GM23338 (cell line): ENCODE data around the gene FAN1. TPM values are rescaled to one million over a fixed set of nuclear protein-coding genes. Genes with fewer than 3 reads are reported as not detected.

ENCODE experiments used
- ATAC-seq: fragments of 200-7000 bp; cut with Tn5 transposase; 3 replicates; pipeline ENCODE4 v1.9.1; 2020
- DNase-seq: peaks from one replicate; pipeline ENCODE4 v3.0.0-alpha.2; 2015; ENCODE audit warnings: low spot score
- H2AFZ ChIP-seq: fragments of 200-600 bp; sonication (generic); 2 replicates; pipeline ENCODE4 v1.8.0; 2016; ENCODE audit warnings: antibody characterized with exemption, mild to moderate bottlenecking, moderate library complexity
- H3F3A ChIP-seq: fragments of 200-600 bp; sonication (generic); replicated peaks from 2 replicates; pipeline ENCODE4 v1.8.0; 2017; ENCODE audit warnings: antibody characterized with exemption, mixed run types, low read depth
- H3K27ac ChIP-seq: fragments of 200-600 bp; sonication (generic); 2 replicates; pipeline ENCODE4 v1.6.1; 2016; ENCODE audit warnings: low read depth
- H3K27me3 ChIP-seq: fragments of 200-600 bp; sonication (generic); 2 replicates; pipeline ENCODE4 v1.8.0; 2016; ENCODE audit warnings: mild to moderate bottlenecking, mixed run types, moderate library complexity; ENCODE audit not compliant: insufficient read depth
- H3K36me3 ChIP-seq: fragments of 200-600 bp; sonication (generic); 2 replicates; pipeline ENCODE4 v1.8.0; 2016; ENCODE audit warnings: mild to moderate bottlenecking; ENCODE audit not compliant: insufficient read depth
- H3K4me1 ChIP-seq: fragments of 200-600 bp; sonication (generic); 2 replicates; pipeline ENCODE4 v1.8.0; 2016; ENCODE audit warnings: mild to moderate bottlenecking, moderate library complexity; ENCODE audit not compliant: insufficient read depth
- H3K4me2 ChIP-seq: fragments of 200-600 bp; sonication (generic); 2 replicates; pipeline ENCODE4 v1.7.1; 2017; ENCODE audit warnings: mixed run types
- H3K4me3 ChIP-seq: fragments of 200-600 bp; sonication (generic); 2 replicates; pipeline ENCODE4 v1.6.1; 2016; ENCODE audit warnings: mixed run types
- H3K79me2 ChIP-seq: fragments of 200-600 bp; sonication (generic); replicated peaks from 2 replicates; pipeline ENCODE4 v1.8.0; 2017; ENCODE audit warnings: mild to moderate bottlenecking; ENCODE audit not compliant: insufficient read depth
- H3K9me2 ChIP-seq: fragments of 200-600 bp; sonication (generic); 2 replicates; pipeline ENCODE4 v1.8.0; 2017; ENCODE audit not compliant: insufficient read depth
- H4K20me1 ChIP-seq: fragments of 200-600 bp; sonication (generic); replicated peaks from 2 replicates; pipeline ENCODE4 v1.8.0; 2017; ENCODE audit warnings: mild to moderate bottlenecking; ENCODE audit not compliant: insufficient read depth
- H3K27ac Mint-ChIP-seq: 2 replicates; pipeline ENCODE4 v1.8.0; 2020; ENCODE audit warnings: inconsistent platforms, mild to moderate bottlenecking, moderate library complexity, mixed read lengths
- H3K27me3 Mint-ChIP-seq: 3 replicates; pipeline ENCODE4 v1.8.0; 2022; ENCODE audit warnings: low read depth, mild to moderate bottlenecking, moderate library complexity, mixed read lengths, inconsistent platforms; ENCODE audit not compliant: insufficient read depth, poor library complexity
- H3K36me3 Mint-ChIP-seq: 3 replicates; pipeline ENCODE4 v1.8.0; 2021; ENCODE audit warnings: low read depth, mild to moderate bottlenecking, inconsistent platforms, moderate library complexity, mixed read lengths
- H3K4me1 Mint-ChIP-seq: 3 replicates; pipeline ENCODE4 v1.8.0; 2020; ENCODE audit warnings: mild to moderate bottlenecking, inconsistent platforms, mixed read lengths
- H3K4me3 Mint-ChIP-seq: 3 replicates; pipeline ENCODE4 v1.8.0; 2021; ENCODE audit warnings: moderate library complexity, mild to moderate bottlenecking, inconsistent platforms, mixed read lengths
- H3K9me3 Mint-ChIP-seq: 3 replicates; pipeline ENCODE4 v1.8.0; 2020; ENCODE audit warnings: moderate library complexity, mild to moderate bottlenecking, inconsistent platforms, mixed read lengths
- CREB1 ChIP-seq: fragments of 250-450 bp; sonication (Bioruptor Pico); IDR thresholded peaks from 2 replicates; pipeline ENCODE4 v1.5.0; 2020; ENCODE audit warnings: low read depth, mild to moderate bottlenecking, moderate library complexity
- CTCF ChIP-seq, 2 experiments: fragments of 200-600 bp in 1 of 2; sonication (generic) in 1 of 2; conservative IDR thresholded peaks; 2 replicates each; pipeline versions ENCODE4 v1.5.1 to v1.6.1; 2016 to 2017; ENCODE audit warnings: antibody characterized with exemption in 2 of 2, low read depth in 2 of 2, mild to moderate bottlenecking in 2 of 2, moderate library complexity in 1 of 2
- EZH2 ChIP-seq: fragments of 200-600 bp; sonication (generic); IDR thresholded peaks from one replicate; pipeline ENCODE4 v1.8.0; 2017; ENCODE audit warnings: antibody characterized with exemption, mild to moderate bottlenecking, low read depth; ENCODE audit not compliant: unreplicated experiment
- EZH2phosphoT487 ChIP-seq: fragments of 200-600 bp; sonication (generic); IDR thresholded peaks from one replicate; pipeline ENCODE4 v1.8.1; 2018; ENCODE audit warnings: antibody characterized with exemption; ENCODE audit not compliant: unreplicated experiment
- NANOG ChIP-seq: IDR thresholded peaks from 2 replicates; pipeline ENCODE4 v1.6.1; 2016; ENCODE audit warnings: antibody characterized with exemption, borderline replicate concordance
- POLR2AphosphoS5 ChIP-seq: IDR thresholded peaks from 2 replicates; pipeline ENCODE4 v1.6.1; 2016; ENCODE audit warnings: antibody characterized with exemption, low read depth
- REST ChIP-seq: IDR thresholded peaks from one replicate; pipeline ENCODE4 v1.6.1; 2018; ENCODE audit warnings: antibody characterized with exemption; ENCODE audit not compliant: unreplicated experiment
- STAT1 ChIP-seq: IDR thresholded peaks from one replicate; pipeline ENCODE4 v1.6.1; 2016; ENCODE audit warnings: antibody characterized with exemption; ENCODE audit not compliant: unreplicated experiment
- ZNF114 ChIP-seq: fragments of 250-450 bp; sonication (Bioruptor Pico); IDR thresholded peaks from 2 replicates; pipeline ENCODE4 v1.5.0; 2020; ENCODE audit warnings: mild to moderate bottlenecking, moderate library complexity
- ZNF331 ChIP-seq: fragments of 250-450 bp; sonication (Bioruptor Pico); IDR thresholded peaks from 2 replicates; pipeline ENCODE4 v1.5.0; 2020; ENCODE audit warnings: low read depth, mild to moderate bottlenecking, moderate library complexity
- ZNF462 ChIP-seq: fragments of 250-450 bp; sonication (Bioruptor Pico); IDR thresholded peaks from 2 replicates; pipeline ENCODE4 v1.5.0; 2020; ENCODE audit warnings: mild to moderate bottlenecking, moderate library complexity
- polyA plus RNA-seq: library from polyadenylated mRNA; unstranded; fragments of >200 nt; fragmentation: Nextera tagmentation; extraction: Ambion mirVana; gene quantifications from 2 replicates; pipeline ENCODE4 v1.2.1, GENCODE V29; 2016
- total RNA-seq: library from RNA; depleted of rRNA; stranded (reverse); fragments of >200 nt; shearing (Covaris generic); gene quantifications from 2 replicates; pipeline ENCODE4 v1.2.3, GENCODE V29; 2014

Gene FAN1
- total and polyA plus RNA-seq, 2 experiments from 2014 or later: 9.1 to 29.2 TPM

- H3K27me3 Mint-ChIP-seq: no peaks in the 10 kb centered on the region
- Histone ChIP-seq H3K4me1 (no peaks in the 10 kb centered on the region), H3K36me3 (no peaks in the 10 kb centered on the region), H3K4me3 (no peak overlapping the region), H4K20me1 (no peaks in the 10 kb centered on the region), H2AFZ (no peak overlapping the region), H3K9me2 (no peaks in the 10 kb centered on the region), H3K79me2 (no peaks in the 10 kb centered on the region), H3K27ac (no peak overlapping the region), H3K27me3 (no peaks in the 10 kb centered on the region), H3K4me2 (no peak overlapping the region), H3F3A (no peaks in the 10 kb centered on the region)
- no peaks in the 10 kb centered on the region for H3K9me3 Mint-ChIP-seq
- H3K27ac Mint-ChIP-seq: no peak overlapping the region
- DNase-seq (no peak), ATAC-seq (no peak)
- no peak overlapping the region for H3K4me3 Mint-ChIP-seq
- TF ChIP-seq ZNF462 (CRISPR knock-in tag): no peak
- TF ChIP-seq ZNF114 (CRISPR knock-in tag): no peak
- TF ChIP-seq STAT1: no peak
- no peak for TF ChIP-seq POLR2AphosphoS5
- no peak for TF ChIP-seq ZNF331
- no peaks in the 10 kb centered on the region for H3K4me1 Mint-ChIP-seq
- H3K36me3 Mint-ChIP-seq: no peaks in the 10 kb centered on the region
Observed at GRCh38 chr15:30872341-30872748, 31.4 kb upstream of the FAN1 start.

- no peak for DNase-seq
- Histone ChIP-seq H3K4me2 (no peak overlapping the region), H3K27ac (no peak overlapping the region), H3K79me2 (no peaks in the 10 kb centered on the region), H2AFZ (no peak overlapping the region), H4K20me1 (no peaks in the 10 kb centered on the region; the same call in 1 of the 2 replicates), H3F3A (no peaks in the 10 kb centered on the region), H3K4me1 (no peaks in the 10 kb centered on the region), H3K9me2 (no peaks in the 10 kb centered on the region; the same call in 1 of the 2 replicates), H3K36me3 (no peaks in the 10 kb centered on the region), H3K27me3 (no peaks in the 10 kb centered on the region), H3K4me3 (no peak overlapping the region)
- Mint-ChIP-seq H3K36me3 (no peaks in the 10 kb centered on the region), H3K9me3 (no peaks in the 10 kb centered on the region), H3K27ac (no peak overlapping the region), H3K4me3 (no peak overlapping the region), H3K4me1 (peaks cover 2% of the 10 kb centered on the region; the same call in 2 of the 3 replicates), H3K27me3 (no peaks in the 10 kb centered on the region)
- ATAC-seq: no peak
- TF ChIP-seq STAT1 (no peak), REST (no peak), EZH2phosphoT487 (no peak), POLR2AphosphoS5 (no peak), CREB1 (no peak), ZNF331 (no peak), EZH2 (no peak), CTCF (conservative IDR thresholded peaks at IDR 0.05; ENCODE audit: low read depth in 2 of 2) (no peak), ZNF114 (CRISPR knock-in tag) (no peak), NANOG (no peak)
Observed at GRCh38 chr15:30877070-30877469, 26.6 kb upstream of the FAN1 start.
